Trophoblast cell (in vitro differentiated cells and primary cell): ENCODE results near the gene ABLIM2.

Experiments
- DNase-seq, 2 donors: peaks; one replicate each; pipeline ENCODE4 v3.0.0-alpha.2; 2016
- H2AFZ ChIP-seq: 2 replicates; pipeline ENCODE4 v1.6.1; 2013; ENCODE audit warnings: low read length, moderate library complexity, mild to moderate bottlenecking; ENCODE audit not compliant: insufficient read depth, poor library complexity
- H2AK5ac ChIP-seq: 2 replicates; pipeline ENCODE4 v1.6.1; 2013; ENCODE audit warnings: mild to moderate bottlenecking, low read length
- H2BK120ac ChIP-seq: 2 replicates; pipeline ENCODE4 v1.6.1; 2013; ENCODE audit warnings: low read length, mild to moderate bottlenecking, moderate library complexity; ENCODE audit not compliant: insufficient read depth, poor library complexity
- H2BK12ac ChIP-seq: 2 replicates; pipeline ENCODE4 v1.6.1; 2013; ENCODE audit warnings: mild to moderate bottlenecking, low read length, moderate library complexity
- H2BK5ac ChIP-seq: 2 replicates; pipeline ENCODE4 v1.6.1; 2013; ENCODE audit warnings: low read length, low read depth, moderate library complexity, mild to moderate bottlenecking; ENCODE audit not compliant: poor library complexity
- H3K14ac ChIP-seq: 2 replicates; pipeline ENCODE4 v1.6.1; 2013; ENCODE audit warnings: mild to moderate bottlenecking, low read length
- H3K18ac ChIP-seq: 2 replicates; pipeline ENCODE4 v1.6.1; 2013; ENCODE audit warnings: mild to moderate bottlenecking, low read length
- H3K23ac ChIP-seq: 2 replicates; pipeline ENCODE4 v1.6.1; 2013; ENCODE audit warnings: low read length
- H3K27ac ChIP-seq: 2 replicates; pipeline ENCODE4 v1.5.1; 2013; ENCODE audit warnings: low read depth, mild to moderate bottlenecking, inconsistent platforms, low read length, moderate library complexity
- H3K27me3 ChIP-seq: 2 replicates; pipeline ENCODE4 v1.6.1; 2013; ENCODE audit warnings: inconsistent platforms, mild to moderate bottlenecking, low read length, moderate library complexity; ENCODE audit not compliant: insufficient read depth
- H3K36me3 ChIP-seq, 2 experiments: 1 replicate in 1 of 2; 2 replicates in 1 of 2; pipeline ENCODE4 v1.6.1; 2013; ENCODE audit warnings: low read length in 2 of 2, mild to moderate bottlenecking in 2 of 2, moderate library complexity in 1 of 2; ENCODE audit not compliant: insufficient read depth in 2 of 2, control insufficient read depth in 1 of 2
- H3K4ac ChIP-seq: 2 replicates; pipeline ENCODE4 v1.6.1; 2013; ENCODE audit warnings: low read depth, mild to moderate bottlenecking, low read length, moderate library complexity
- H3K4me1 ChIP-seq, 2 experiments: 1 replicate in 1 of 2; 2 replicates in 1 of 2; pipeline ENCODE4 v1.6.1; 2013; ENCODE audit warnings: low read length in 2 of 2, mild to moderate bottlenecking in 2 of 2, moderate library complexity in 1 of 2; ENCODE audit not compliant: insufficient read depth in 2 of 2, control insufficient read depth in 1 of 2
- H3K4me2 ChIP-seq: 2 replicates; pipeline ENCODE4 v1.6.1; 2013; ENCODE audit warnings: inconsistent platforms, mild to moderate bottlenecking, low read length, moderate library complexity
- H3K4me3 ChIP-seq: 2 replicates; pipeline ENCODE4 v1.5.1; 2013; ENCODE audit warnings: mild to moderate bottlenecking, low read depth, low read length, inconsistent platforms
- H3K79me1 ChIP-seq: one replicate; pipeline ENCODE4 v1.6.1; 2013; ENCODE audit warnings: low read length
- H3K79me2 ChIP-seq: 2 replicates; pipeline ENCODE4 v1.6.1; 2013; ENCODE audit warnings: low read length, mild to moderate bottlenecking; ENCODE audit not compliant: control insufficient read depth, insufficient read depth, poor library complexity
- H3K9ac ChIP-seq: 2 replicates; pipeline ENCODE4 v1.6.1; 2013; ENCODE audit warnings: mild to moderate bottlenecking, low read length
- H3K9me3 ChIP-seq: 2 replicates; pipeline ENCODE4 v1.6.1; 2013; ENCODE audit warnings: low read depth, mild to moderate bottlenecking, control low read depth, inconsistent platforms, low read length; ENCODE audit not compliant: insufficient read depth
- H4K12ac ChIP-seq: 2 replicates; pipeline ENCODE4 v1.6.1; 2013; ENCODE audit warnings: low read depth, mild to moderate bottlenecking, low read length, moderate library complexity
- H4K8ac ChIP-seq: 2 replicates; pipeline ENCODE4 v1.6.1; 2013; ENCODE audit warnings: low read depth, mild to moderate bottlenecking, low read length, moderate library complexity
- H4K91ac ChIP-seq: one replicate; pipeline ENCODE4 v1.6.1; 2013; ENCODE audit warnings: low read depth, mild to moderate bottlenecking, low read length, moderate library complexity
- WGBS: extraction: QIAGEN DNeasy Blood & Tissue Kit; methylation state at CpG from one replicate; pipeline ENCODE4 v1.1.7; 2013; ENCODE audit warnings: missing lambda C conversion rate; ENCODE audit not compliant: insufficient read length, insufficient coverage; ENCODE audit errors: extremely low coverage; 5-methylcytosine and 5-hydroxymethylcytosine counted together

ABLIM2 gene

DNA sequence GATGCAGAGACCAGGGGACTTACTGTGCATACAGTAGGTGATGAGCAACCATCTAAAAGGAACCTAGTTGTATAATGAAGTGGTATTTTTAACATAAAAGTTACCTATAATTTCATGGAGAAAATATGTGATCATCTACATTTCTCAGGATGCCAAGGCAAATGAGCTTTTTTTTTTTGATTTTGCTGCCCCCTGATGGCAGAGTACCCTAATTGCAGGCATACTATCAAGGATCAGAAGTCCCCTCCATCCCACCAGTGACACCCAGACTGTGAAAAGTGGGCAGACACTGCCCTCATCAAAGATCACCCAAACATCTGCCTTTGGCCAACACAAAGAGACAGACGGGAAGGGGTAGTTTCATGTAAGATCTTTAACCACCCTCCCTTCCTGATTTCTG lies 9.6 kb upstream of the ABLIM2 start:
- H4K8ac ChIP-seq, result no peak overlapping the region
- peaks cover 4% of the 10 kb centered on the region for H3K9me3 ChIP-seq
- no peak overlapping the region for H4K12ac ChIP-seq
- DNase-seq, result no peak
- no peak overlapping the region for H3K14ac ChIP-seq
- H3K23ac ChIP-seq, result no peak overlapping the region
- no peak overlapping the region for H2AK5ac ChIP-seq
- no peak overlapping the region for H3K9ac ChIP-seq
- H3K4me1 ChIP-seq, result peaks cover 4 to 5% of the 10 kb centered on the region in 2 experiments
- no peak overlapping the region for H2BK120ac ChIP-seq
- WGBS, result no CpG with 5 or more reads among the region's 1 CpG
- no peak overlapping the region for H2BK12ac ChIP-seq
- H4K91ac ChIP-seq, result no peak overlapping the region
- H3K79me1 ChIP-seq, result peaks cover 5% of the 10 kb centered on the region
- peak overlapping the region; percentile 15 for H3K27ac ChIP-seq
- no peaks in the 10 kb centered on the region for H3K27me3 ChIP-seq
- H3K4me2 ChIP-seq, result no peak overlapping the region
- H2BK5ac ChIP-seq, result no peak overlapping the region
- H3K36me3 ChIP-seq, result no peaks in the 10 kb centered on the region
- H2AFZ ChIP-seq, result no peak overlapping the region
- no peaks in the 10 kb centered on the region for H3K79me2 ChIP-seq
- no peak overlapping the region for H3K4ac ChIP-seq
- no peak overlapping the region for H3K18ac ChIP-seq
- no peak overlapping the region for H3K4me3 ChIP-seq

DNA sequence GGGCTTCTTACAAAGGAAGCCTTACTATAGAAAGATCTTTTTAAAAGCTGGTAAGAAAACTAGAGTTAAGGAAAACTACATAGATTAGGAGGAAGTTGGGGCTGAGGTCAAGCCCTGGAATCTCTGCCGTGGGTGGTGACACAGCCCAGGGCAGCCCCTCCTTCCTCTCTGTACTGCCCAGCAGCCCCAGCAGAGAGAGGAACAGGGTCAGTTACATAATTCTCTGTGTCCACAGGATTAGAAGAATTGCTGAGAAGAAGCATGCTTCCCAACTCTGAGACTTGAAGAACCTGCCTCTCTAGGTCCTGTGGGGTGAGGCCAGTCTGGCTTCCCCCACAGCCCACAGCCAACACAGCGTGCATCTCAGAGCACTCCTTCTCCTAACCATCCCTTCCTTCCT lies 9.2 kb upstream of the ABLIM2 start:
- peak in 1 of 2 donors; percentile 50 for DNase-seq
- no peaks in the 10 kb centered on the region for H3K79me2 ChIP-seq
- no peak overlapping the region for H2AFZ ChIP-seq
- H2BK120ac ChIP-seq, result no peak overlapping the region
- no peaks in the 10 kb centered on the region for H3K36me3 ChIP-seq
- H4K91ac ChIP-seq, result no peak overlapping the region
- no peak overlapping the region for H3K14ac ChIP-seq
- peak overlapping the region; percentile 10 for H3K4me2 ChIP-seq
- no peak overlapping the region for H3K4me3 ChIP-seq
- H3K4me1 ChIP-seq, result peaks cover 4 to 5% of the 10 kb centered on the region in 2 experiments
- H2AK5ac ChIP-seq, result no peak overlapping the region
- H2BK5ac ChIP-seq, result no peak overlapping the region
- H3K27ac ChIP-seq, result no peak overlapping the region
- H3K4ac ChIP-seq, result no peak overlapping the region
- WGBS, result no CpG with 5 or more reads among the region's 2 CpGs
- peaks cover 5% of the 10 kb centered on the region for H3K79me1 ChIP-seq
- no peak overlapping the region for H2BK12ac ChIP-seq
- no peak overlapping the region for H3K23ac ChIP-seq
- H4K8ac ChIP-seq, result no peak overlapping the region
- no peak overlapping the region for H3K18ac ChIP-seq
- no peak overlapping the region for H3K9ac ChIP-seq
- H3K27me3 ChIP-seq, result no peaks in the 10 kb centered on the region
- H4K12ac ChIP-seq, result no peak overlapping the region
- H3K9me3 ChIP-seq, result peaks cover 4% of the 10 kb centered on the region

DNA sequence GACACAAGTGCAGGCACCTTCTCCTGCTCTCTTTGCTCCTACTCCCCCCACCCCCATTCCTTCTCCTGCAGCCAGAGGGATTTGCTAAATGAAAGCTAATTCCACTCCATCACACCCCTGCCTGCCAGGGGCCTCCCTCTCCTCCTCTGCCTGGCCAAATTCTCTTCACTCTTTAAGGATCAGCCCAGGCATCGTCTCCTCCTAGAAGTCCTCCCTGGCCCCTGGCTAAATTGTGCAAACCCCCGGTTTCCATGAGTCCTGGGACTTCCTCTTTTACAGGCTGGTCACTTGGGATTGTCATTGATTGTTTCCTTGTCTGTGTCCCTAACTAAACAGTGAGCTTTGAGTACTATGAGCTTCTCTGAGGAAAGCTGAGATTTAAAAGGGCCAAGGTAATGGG lies 8.7 kb upstream of the ABLIM2 start:
- H2BK120ac ChIP-seq, result no peak overlapping the region
- H3K27ac ChIP-seq, result no peak overlapping the region
- peaks cover 4 to 5% of the 10 kb centered on the region in 2 experiments for H3K4me1 ChIP-seq

DNA sequence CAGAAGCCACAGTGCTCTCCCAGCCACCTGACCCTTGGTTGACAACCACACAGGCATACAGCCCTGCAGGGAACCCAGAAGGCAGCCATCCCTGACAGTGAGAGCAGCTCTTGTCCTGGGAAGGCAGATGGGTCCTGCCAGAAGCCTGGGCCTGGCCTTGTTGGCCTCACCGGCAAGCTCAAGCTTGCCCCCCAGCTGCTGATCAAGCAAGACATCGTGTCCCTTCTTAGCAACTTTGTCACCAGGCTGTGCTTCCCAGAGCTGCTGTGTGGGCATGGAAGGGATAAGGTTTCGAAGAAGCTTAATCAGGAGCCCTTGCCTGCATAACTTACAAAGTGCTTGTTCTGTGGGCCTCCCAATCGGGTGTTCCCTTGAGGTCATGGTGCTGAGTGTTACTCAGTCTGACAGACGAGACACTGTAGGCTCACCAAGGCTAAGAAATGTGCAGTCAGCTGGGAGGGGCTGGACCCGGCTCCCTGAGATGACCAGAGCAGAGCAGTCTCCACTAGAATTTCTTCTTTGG lies 6.8 kb upstream of the ABLIM2 start:
- H4K8ac ChIP-seq, result no peak overlapping the region
- no peak overlapping the region for H3K9ac ChIP-seq
- no peak overlapping the region for H2AK5ac ChIP-seq
- H3K79me1 ChIP-seq, result peaks cover 5% of the 10 kb centered on the region
- no peak overlapping the region for H2AFZ ChIP-seq
- no peak overlapping the region for H3K4me3 ChIP-seq
- no peak overlapping the region for H4K91ac ChIP-seq
- H2BK120ac ChIP-seq, result no peak overlapping the region
- H3K18ac ChIP-seq, result no peak overlapping the region
- H3K27ac ChIP-seq, result no peak overlapping the region
- no peaks in the 10 kb centered on the region for H3K79me2 ChIP-seq
- H2BK12ac ChIP-seq, result no peak overlapping the region
- H3K4me1 ChIP-seq, result peaks cover 2 to 5% of the 10 kb centered on the region in 2 experiments
- no CpG with 5 or more reads among the region's 6 CpGs for WGBS
- H3K27me3 ChIP-seq, result no peaks in the 10 kb centered on the region
- no peaks in the 10 kb centered on the region for H3K36me3 ChIP-seq
- H3K4me2 ChIP-seq, result no peak overlapping the region
- H4K12ac ChIP-seq, result no peak overlapping the region
- no peak overlapping the region for H3K14ac ChIP-seq
- peaks cover 4% of the 10 kb centered on the region for H3K9me3 ChIP-seq
- no peak overlapping the region for H3K4ac ChIP-seq
- H3K23ac ChIP-seq, result no peak overlapping the region
- no peak for DNase-seq
- H2BK5ac ChIP-seq, result no peak overlapping the region

More for the DNA sequence above, 8.7 kb upstream of the ABLIM2 start:
- DNase-seq, result no peak
- H3K14ac ChIP-seq, result no peak overlapping the region
- no peak overlapping the region for H2BK12ac ChIP-seq
- no peak overlapping the region for H4K91ac ChIP-seq
- peaks cover 4% of the 10 kb centered on the region for H3K9me3 ChIP-seq
- no CpG with 5 or more reads among the region's 2 CpGs for WGBS
- H2AK5ac ChIP-seq, result no peak overlapping the region
- no peak overlapping the region for H3K9ac ChIP-seq
- H4K8ac ChIP-seq, result no peak overlapping the region
- no peak overlapping the region for H3K4ac ChIP-seq
- no peaks in the 10 kb centered on the region for H3K36me3 ChIP-seq
- H2AFZ ChIP-seq, result no peak overlapping the region
- no peak overlapping the region for H3K4me3 ChIP-seq
- H2BK5ac ChIP-seq, result no peak overlapping the region
- H3K27me3 ChIP-seq, result no peaks in the 10 kb centered on the region
- no peak overlapping the region for H3K23ac ChIP-seq
- H3K79me2 ChIP-seq, result no peaks in the 10 kb centered on the region
- peaks cover 5% of the 10 kb centered on the region for H3K79me1 ChIP-seq
- H4K12ac ChIP-seq, result no peak overlapping the region
- peak overlapping the region; percentile 26 for H3K18ac ChIP-seq
- no peak overlapping the region for H3K4me2 ChIP-seq
